Osteocyte (in vitro differentiated cells): ENCODE results near the gene TMEM183A. TPM values are rescaled to one million over a fixed set of nuclear protein-coding genes. Genes with fewer than 3 reads are reported as not detected.
"Not testable (repeated sequence)": the region's sequence is repeated elsewhere in the genome, so short reads cannot be mapped to it uniquely, and the experiment has no call there.

Experiments
- DNase-seq: peaks from one replicate; pipeline ENCODE4 v3.0.0; 2021; ENCODE audit warnings: mixed read lengths; ENCODE audit not compliant: unreplicated experiment; ENCODE audit errors: extremely low spot score
- H3K27ac Mint-ChIP-seq: one replicate; pipeline ENCODE4 v1.8.0; 2021; ENCODE audit warnings: mild to moderate bottlenecking, mixed read lengths; ENCODE audit not compliant: unreplicated experiment
- H3K27me3 Mint-ChIP-seq: one replicate; pipeline ENCODE4 v1.8.0; 2021; ENCODE audit warnings: mixed read lengths; ENCODE audit not compliant: unreplicated experiment
- H3K36me3 Mint-ChIP-seq: one replicate; pipeline ENCODE4 v1.8.0; 2021; ENCODE audit warnings: mixed read lengths; ENCODE audit not compliant: unreplicated experiment
- H3K4me1 Mint-ChIP-seq: one replicate; pipeline ENCODE4 v1.8.0; 2021; ENCODE audit warnings: mixed read lengths; ENCODE audit not compliant: unreplicated experiment
- H3K4me3 Mint-ChIP-seq: one replicate; pipeline ENCODE4 v1.8.0; 2021; ENCODE audit warnings: mild to moderate bottlenecking, moderate library complexity, mixed read lengths; ENCODE audit not compliant: unreplicated experiment
- H3K9me3 Mint-ChIP-seq: one replicate; pipeline ENCODE4 v1.8.0; 2021; ENCODE audit warnings: mixed read lengths; ENCODE audit not compliant: unreplicated experiment
- CTCF ChIP-seq: fragments of 200-600 bp; sonication (generic); IDR thresholded peaks from 2 replicates; pipeline ENCODE4 v1.5.0; 2021; ENCODE audit warnings: antibody characterized with exemption, mild to moderate bottlenecking, moderate library complexity
- total RNA-seq: library from RNA; stranded (reverse); gene quantifications from 2 replicates; pipeline ENCODE4 v1.2.1, GENCODE V29; 2021

TMEM183A gene
- total RNA-seq, 1 donor from 2014 or later: 59.6 TPM

DNA sequence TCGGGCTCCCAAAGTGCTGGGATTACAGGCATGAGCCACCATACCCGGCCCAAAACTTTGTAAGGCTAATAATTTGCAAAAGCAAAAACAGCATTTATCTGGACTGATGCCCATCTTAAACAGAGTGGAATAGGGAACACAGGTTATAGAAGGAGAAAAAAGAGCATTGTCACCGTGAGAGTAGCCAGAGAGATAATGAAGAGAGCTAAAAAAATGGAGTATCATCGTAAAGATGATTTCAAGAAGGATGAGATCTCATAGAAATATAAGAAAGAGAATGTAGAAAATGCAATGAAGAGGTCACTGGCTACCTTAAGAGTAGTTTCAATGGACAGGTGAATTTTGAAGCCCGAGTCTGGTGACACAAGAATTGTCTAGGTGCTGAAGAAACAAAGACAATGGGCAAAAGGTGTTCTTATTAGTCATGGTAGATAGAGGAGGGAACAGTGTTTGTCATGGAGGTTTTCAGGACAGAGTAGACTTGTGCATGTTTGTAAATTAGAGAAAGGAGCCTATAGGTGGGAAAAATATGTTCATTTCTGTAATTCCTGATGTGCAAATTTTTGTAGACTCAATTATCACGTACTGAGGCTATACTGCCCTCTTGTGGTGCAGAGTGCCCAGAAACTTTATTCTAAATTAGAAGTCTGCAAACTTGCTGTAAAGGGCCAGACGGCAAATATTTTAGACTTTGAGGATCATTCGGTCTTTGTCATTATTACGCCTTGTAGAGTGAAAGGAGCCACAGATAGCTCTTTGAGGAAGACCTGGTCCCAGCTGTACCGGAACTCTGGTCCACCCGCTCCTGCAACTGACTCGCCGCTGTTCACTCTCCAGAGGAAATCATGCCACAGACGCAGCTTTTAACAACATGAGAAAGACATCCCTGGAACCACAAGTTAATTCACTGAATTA lies 8.1 kb upstream of the TMEM183A start:
- DNase-seq: no peak
- Mint-ChIP-seq H3K27ac (no peak overlapping the region), H3K4me3 (no peak overlapping the region), H3K27me3 (peaks cover 55% of the 10 kb centered on the region), H3K36me3 (no peaks in the 10 kb centered on the region), H3K4me1 (no peaks in the 10 kb centered on the region), H3K9me3 (no peaks in the 10 kb centered on the region)
- TF ChIP-seq CTCF: peak; percentile 84

- H3K27ac Mint-ChIP-seq: no peak overlapping the region
- TF ChIP-seq CTCF: no peak
- peaks cover 45% of the 10 kb centered on the region for H3K27me3 Mint-ChIP-seq
- no peaks in the 10 kb centered on the region for H3K36me3 Mint-ChIP-seq
- H3K9me3 Mint-ChIP-seq: no peaks in the 10 kb centered on the region
- DNase-seq: no peak
- H3K4me1 Mint-ChIP-seq: no peaks in the 10 kb centered on the region
- H3K4me3 Mint-ChIP-seq: no peak overlapping the region
Measured at GRCh38 chr1:203000217-203000944, 6.8 kb upstream of the TMEM183A start.

GRCh38 chr1:203001986-203002385 lies 5.2 kb upstream of the TMEM183A start:
- no peaks in the 10 kb centered on the region for H3K9me3 Mint-ChIP-seq
- no peak overlapping the region for H3K4me3 Mint-ChIP-seq
- H3K27ac Mint-ChIP-seq: no peak overlapping the region
- TF ChIP-seq CTCF: no peak
- peaks cover 29% of the 10 kb centered on the region for H3K27me3 Mint-ChIP-seq
- no peak for DNase-seq
- H3K4me1 Mint-ChIP-seq: peaks cover 9% of the 10 kb centered on the region
- H3K36me3 Mint-ChIP-seq: no peaks in the 10 kb centered on the region

- no peak for TF ChIP-seq CTCF
- H3K9me3 Mint-ChIP-seq: no peaks in the 10 kb centered on the region
Measured at GRCh38 chr1:203002951-203003350, 4.2 kb upstream of the TMEM183A start.

DNA sequence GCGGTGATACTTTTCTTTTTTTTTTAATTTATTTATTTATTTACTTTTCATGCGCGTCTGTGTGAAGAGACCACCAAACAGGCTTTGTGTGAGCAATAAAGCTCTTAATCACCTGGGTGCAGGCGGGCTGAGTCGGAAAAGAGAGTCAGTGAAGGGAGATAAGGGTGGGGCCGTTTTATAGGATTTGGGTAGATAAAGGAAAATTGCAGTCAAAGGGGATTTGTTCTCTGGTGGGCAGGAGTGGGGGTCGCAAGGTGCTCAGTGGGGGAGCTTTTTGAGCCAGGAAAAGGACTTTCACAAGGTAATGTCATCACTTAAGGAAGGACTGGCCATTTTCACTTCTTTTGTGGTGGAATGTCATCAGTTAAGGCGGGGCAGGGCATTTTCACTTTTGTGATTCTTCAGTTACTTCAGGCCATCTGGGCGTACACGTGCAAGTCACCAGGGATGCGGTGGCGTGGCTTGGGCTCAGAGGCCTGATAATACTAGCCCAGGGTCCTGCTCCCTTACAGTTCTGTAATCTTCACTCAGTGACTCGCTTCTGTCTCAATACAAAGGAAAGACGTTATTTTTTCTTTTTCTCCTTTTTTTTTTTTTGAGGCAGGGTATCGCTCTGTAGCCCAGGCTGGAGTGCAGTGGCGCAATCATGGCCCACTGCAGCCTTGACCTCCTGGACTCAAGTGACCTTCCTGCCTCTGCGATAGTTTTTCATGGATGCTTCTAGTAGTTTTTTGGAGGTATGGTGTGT lies 1.6 kb upstream of the TMEM183A start:
- H3K9me3 Mint-ChIP-seq, DNase-seq, H3K27me3 Mint-ChIP-seq: not testable (repeated sequence)
- peak overlapping the region; percentile 92 for H3K27ac Mint-ChIP-seq
- peak overlapping the region; percentile 89 for H3K4me3 Mint-ChIP-seq
- H3K4me1 Mint-ChIP-seq: peaks cover 22% of the 10 kb centered on the region
- peaks cover 12% of the 10 kb centered on the region for H3K36me3 Mint-ChIP-seq

More at GRCh38 chr1:203002951-203003350, 4.2 kb upstream of the TMEM183A start:
- Mint-ChIP-seq H3K4me3 (no peak overlapping the region), H3K27me3 (peaks cover 19% of the 10 kb centered on the region), H3K4me1 (peaks cover 12% of the 10 kb centered on the region), H3K36me3 (no peaks in the 10 kb centered on the region), H3K27ac (no peak overlapping the region)
- DNase-seq: no peak
